K562 (cell line): ENCODE results near the gene CDC5L. TPM values are rescaled to one million over a fixed set of nuclear protein-coding genes. Genes with fewer than 3 reads are reported as not detected.

ENCODE experiments used
- ATF1 ChIP-seq, 2 experiments: fragments of 450-650 bp in 1 of 2; IDR thresholded peaks; 2 replicates each; pipeline ENCODE4 v1.6.1; 2016; ENCODE audit warnings: missing compliant biosample characterization in 1 of 2, missing genetic modification characterization in 1 of 2
- BCL6 ChIP-seq: fragments of 250-450 bp; sonication (Bioruptor Pico); IDR thresholded peaks from 2 replicates; pipeline ENCODE4 v1.4.0; 2020
- CAMTA2 ChIP-seq: fragments of 250-450 bp; sonication (Bioruptor Pico); conservative IDR thresholded peaks from 2 replicates; pipeline ENCODE4 v1.5.1; 2022
- CREB1 ChIP-seq, 2 experiments: sonication (generic) in 1 of 2; formaldehyde crosslinking in 1 of 2; IDR thresholded peaks; 2 replicates each; pipeline versions ENCODE4 v1.6.1 to v1.8.0; 2012 to 2022; ENCODE audit warnings: inconsistent platforms in 1 of 2, mild to moderate bottlenecking in 1 of 2, missing genetic modification reagents in 1 of 2, moderate library complexity in 1 of 2
- CXXC5 ChIP-seq: fragments of 250-450 bp; sonication (Bioruptor Pico); IDR thresholded peaks from 2 replicates; pipeline ENCODE4 v1.8.0; 2022; ENCODE audit warnings: inconsistent platforms, mild to moderate bottlenecking, moderate library complexity
- FOXP1 ChIP-seq: sonication (generic); formaldehyde crosslinking; IDR thresholded peaks from 2 replicates; pipeline ENCODE4 v1.8.0; 2022; ENCODE audit warnings: mild to moderate bottlenecking, missing genetic modification reagents
- KAT7 ChIP-seq: sonication (generic); formaldehyde crosslinking; IDR thresholded peaks from 2 replicates; pipeline ENCODE4 v1.8.0; 2022; ENCODE audit warnings: missing genetic modification reagents, mild to moderate bottlenecking, borderline replicate concordance
- MCM2 ChIP-seq: fragments of 450-650 bp; IDR thresholded peaks from 2 replicates; pipeline ENCODE4 v1.6.1; 2017; ENCODE audit warnings: low read depth, mild to moderate bottlenecking
- NFATC3 ChIP-seq: fragments of 450-650 bp; IDR thresholded peaks from 2 replicates; pipeline ENCODE4 v1.6.1; 2017; ENCODE audit warnings: mild to moderate bottlenecking
- NFYB ChIP-seq: IDR thresholded peaks from 2 replicates; pipeline ENCODE4 v1.6.1; 2011; ENCODE audit warnings: mild to moderate bottlenecking, moderate library complexity; ENCODE audit not compliant: insufficient read length; ENCODE audit errors: extremely low read depth
- NR2C2 ChIP-seq, 2 experiments: fragments of 200-800 bp in 1 of 2; sonication (Bioruptor generic) in 1 of 2; sonication (generic) in 1 of 2; formaldehyde crosslinking in 1 of 2; IDR thresholded peaks; 2 replicates each; pipeline versions ENCODE4 v1.6.1 to v1.8.0; 2016 to 2022; ENCODE audit warnings: mild to moderate bottlenecking in 1 of 2, missing compliant biosample characterization in 1 of 2, missing genetic modification characterization in 1 of 2, missing genetic modification reagents in 1 of 2
- PCBP2 ChIP-seq: fragments of 200-400 bp; formaldehyde crosslinking; IDR thresholded peaks from 2 replicates; pipeline ENCODE4 v1.6.1; 2018; ENCODE audit warnings: low read length, low read depth, mild to moderate bottlenecking, moderate library complexity; ENCODE audit not compliant: poor library complexity, severe bottlenecking
- POLR3A ChIP-seq: IDR thresholded peaks from 2 replicates; pipeline ENCODE4 v1.6.1; 2011; ENCODE audit warnings: borderline replicate concordance, mild to moderate bottlenecking, moderate library complexity; ENCODE audit not compliant: insufficient read length, insufficient read depth; ENCODE audit errors: extremely low read depth
- SAFB2 ChIP-seq: fragments of 200-400 bp; formaldehyde crosslinking; IDR thresholded peaks from 2 replicates; pipeline ENCODE4 v1.6.1; 2018; ENCODE audit warnings: borderline replicate concordance, low read length, low read depth, moderate library complexity; ENCODE audit not compliant: severe bottlenecking
- SIRT6 ChIP-seq: IDR thresholded peaks from one replicate; pipeline ENCODE4 v1.6.1; 2012; ENCODE audit warnings: low read depth, mild to moderate bottlenecking, control low read depth, inconsistent platforms, low read length, moderate library complexity
- SMARCA4 ChIP-seq: fragments of 450-650 bp; IDR thresholded peaks from 2 replicates; pipeline ENCODE4 v1.6.1; 2016
- TARDBP ChIP-seq: fragments of 450-650 bp; IDR thresholded peaks from 2 replicates; pipeline ENCODE4 v1.6.1; 2016
- WHSC1 ChIP-seq: IDR thresholded peaks from one replicate; pipeline ENCODE4 v1.6.1; 2012; ENCODE audit warnings: low read length, control low read depth, inconsistent platforms
- ZBTB17 ChIP-seq: fragments of 450-650 bp; formaldehyde crosslinking; IDR thresholded peaks from 2 replicates; pipeline ENCODE4 v1.4.0; 2020; ENCODE audit warnings: mild to moderate bottlenecking
- ZC3H11A ChIP-seq: IDR thresholded peaks from 2 replicates; pipeline ENCODE4 v1.6.1; 2012; ENCODE audit warnings: low read depth, low read length, improper control_type of control experiment
- ZNF174 ChIP-seq: fragments of 250-450 bp; sonication (Bioruptor Pico); IDR thresholded peaks from 2 replicates; pipeline ENCODE4 v1.4.0; 2020; ENCODE audit warnings: mild to moderate bottlenecking
- ZNF311 ChIP-seq: fragments of 250-450 bp; sonication (Bioruptor Pico); IDR thresholded peaks from 2 replicates; pipeline ENCODE4 v1.4.0; 2020; ENCODE audit warnings: mild to moderate bottlenecking, moderate library complexity
- polyA plus RNA-seq, 8 experiments: library from polyadenylated mRNA; depleted of rRNA in 4 of 8; stranded (reverse) in 5 of 8; unstranded in 3 of 8; fragments of >200 nt; fragmentation: Nextera tagmentation in 2 of 8; fragmentation: Illumina TruSeq in 1 of 8; extraction: Ambion mirVana in 2 of 8; extraction: Trizol in 1 of 8; gene quantifications; 2 replicates each; pipeline versions ENCODE4 v1.2.1 to v1.2.3, GENCODE V29; 2011 to 2014; ENCODE audit warnings: inconsistent platforms in 1 of 8, missing spikeins in 1 of 8
- total RNA-seq, 7 experiments: library from RNA; depleted of rRNA in 6 of 7; stranded (reverse); fragments of >200 nt in 6 of 7; fragmentation: Illumina TruSeq in 2 of 7; extraction: Trizol in 2 of 7; gene quantifications; 2 replicates each; pipeline versions ENCODE4 v1.2.1 to v1.2.3, GENCODE V29; 2011 to 2021; ENCODE audit warnings: low replicate concordance in 1 of 7
- TF ChIP-seq, protein P1 (sequence below), 2 experiments: fragments of 450-650 bp in 1 of 2; sonication (generic) in 1 of 2; formaldehyde crosslinking in 1 of 2; IDR thresholded peaks in 1 of 2; conservative IDR thresholded peaks in 1 of 2; 2 replicates each; pipeline versions ENCODE4 v1.6.1 to v1.8.1; 2016 to 2023; ENCODE audit warnings: mild to moderate bottlenecking in 2 of 2, moderate library complexity in 2 of 2, inconsistent platforms in 1 of 2, missing genetic modification reagents in 1 of 2
- TF ChIP-seq, protein P2 (sequence below): fragments of 450-650 bp; IDR thresholded peaks from 2 replicates; pipeline ENCODE4 v1.6.1; 2017; ENCODE audit warnings: antibody characterized with exemption, mild to moderate bottlenecking
- TF ChIP-seq, protein P3 (sequence below): sonication (generic); formaldehyde crosslinking; IDR thresholded peaks from 2 replicates; pipeline ENCODE4 v1.5.0; 2020; ENCODE audit warnings: missing genetic modification reagents

The CDC5L gene
- total and polyA plus RNA-seq, 9 of the 15 experiments (the other 6 are each of a cell fraction or from before 2014, with no cell fraction given), result 22.3 to 44.2 (median 30.8) TPM

DNA sequence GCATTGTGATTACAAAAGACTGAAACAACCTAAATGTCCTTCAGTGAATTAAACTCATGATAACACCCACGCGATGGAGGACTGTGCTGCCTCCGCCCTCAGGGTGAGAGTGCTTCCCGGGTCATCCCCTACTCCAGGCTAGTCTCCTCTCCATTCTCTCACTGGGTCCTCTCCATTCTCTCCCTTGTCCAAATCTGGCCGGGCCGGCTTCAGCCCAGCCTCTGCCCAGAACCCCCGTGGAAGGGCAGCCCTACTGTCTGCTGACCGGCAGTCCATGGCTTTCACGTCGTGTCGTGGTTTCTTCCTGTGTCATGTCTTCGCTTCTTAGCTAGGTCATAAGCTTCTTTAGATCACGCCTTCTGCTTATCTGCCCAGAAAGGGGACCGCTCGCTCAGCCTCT lies 74.8 kb downstream of the CDC5L start (continued):
- TF ChIP-seq ZC3H11A, result no peak
- no peak for TF ChIP-seq FOXP1 (CRISPR knock-in tag)
- TF ChIP-seq KAT7 (CRISPR knock-in tag), result no peak
- TF ChIP-seq PCBP2, result no peak
- TF ChIP-seq POLR3A, result no peak
- TF ChIP-seq SIRT6, result no peak
- no peak for TF ChIP-seq NFYB
- 0 out of 2 replicates have a peak, but pooled peaks have one; percentile 33 for TF ChIP-seq CXXC5 (CRISPR knock-in tag)
- TF ChIP-seq CREB1 (IDR thresholded peaks at IDR 0.05), result no peak
- TF ChIP-seq CREB1 (CRISPR knock-in tag; IDR thresholded peaks at IDR 0.05), result no peak
- no peak for TF ChIP-seq NR2C2 (CRISPR knock-in tag; IDR thresholded peaks at IDR 0.05)
- TF ChIP-seq NR2C2 (tag; IDR thresholded peaks at IDR 0.05), result peak; percentile 86
- TF ChIP-seq, protein P1, sequence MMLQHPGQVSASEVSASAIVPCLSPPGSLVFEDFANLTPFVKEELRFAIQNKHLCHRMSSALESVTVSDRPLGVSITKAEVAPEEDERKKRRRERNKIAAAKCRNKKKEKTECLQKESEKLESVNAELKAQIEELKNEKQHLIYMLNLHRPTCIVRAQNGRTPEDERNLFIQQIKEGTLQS (IDR thresholded peaks at IDR 0.05), result no peak
- TF ChIP-seq, protein P1 (CRISPR knock-in tag; conservative IDR thresholded peaks at IDR 0.05), result no peak
- TF ChIP-seq ZBTB17 (CRISPR knock-in tag), result no peak
- TF ChIP-seq ATF1 (CRISPR knock-in tag; IDR thresholded peaks at IDR 0.05), result no peak
- peak; percentile 48 for TF ChIP-seq ATF1 (tag; IDR thresholded peaks at IDR 0.05)
- 0 out of 2 replicates have a peak, but pooled peaks have one; percentile 27 for TF ChIP-seq SMARCA4
- TF ChIP-seq ZNF311 (CRISPR knock-in tag), result no peak
- no peak for TF ChIP-seq ZNF174
- TF ChIP-seq TARDBP, result peak; percentile 21; the same call in 1 of the 2 replicates
- TF ChIP-seq, protein P2, sequence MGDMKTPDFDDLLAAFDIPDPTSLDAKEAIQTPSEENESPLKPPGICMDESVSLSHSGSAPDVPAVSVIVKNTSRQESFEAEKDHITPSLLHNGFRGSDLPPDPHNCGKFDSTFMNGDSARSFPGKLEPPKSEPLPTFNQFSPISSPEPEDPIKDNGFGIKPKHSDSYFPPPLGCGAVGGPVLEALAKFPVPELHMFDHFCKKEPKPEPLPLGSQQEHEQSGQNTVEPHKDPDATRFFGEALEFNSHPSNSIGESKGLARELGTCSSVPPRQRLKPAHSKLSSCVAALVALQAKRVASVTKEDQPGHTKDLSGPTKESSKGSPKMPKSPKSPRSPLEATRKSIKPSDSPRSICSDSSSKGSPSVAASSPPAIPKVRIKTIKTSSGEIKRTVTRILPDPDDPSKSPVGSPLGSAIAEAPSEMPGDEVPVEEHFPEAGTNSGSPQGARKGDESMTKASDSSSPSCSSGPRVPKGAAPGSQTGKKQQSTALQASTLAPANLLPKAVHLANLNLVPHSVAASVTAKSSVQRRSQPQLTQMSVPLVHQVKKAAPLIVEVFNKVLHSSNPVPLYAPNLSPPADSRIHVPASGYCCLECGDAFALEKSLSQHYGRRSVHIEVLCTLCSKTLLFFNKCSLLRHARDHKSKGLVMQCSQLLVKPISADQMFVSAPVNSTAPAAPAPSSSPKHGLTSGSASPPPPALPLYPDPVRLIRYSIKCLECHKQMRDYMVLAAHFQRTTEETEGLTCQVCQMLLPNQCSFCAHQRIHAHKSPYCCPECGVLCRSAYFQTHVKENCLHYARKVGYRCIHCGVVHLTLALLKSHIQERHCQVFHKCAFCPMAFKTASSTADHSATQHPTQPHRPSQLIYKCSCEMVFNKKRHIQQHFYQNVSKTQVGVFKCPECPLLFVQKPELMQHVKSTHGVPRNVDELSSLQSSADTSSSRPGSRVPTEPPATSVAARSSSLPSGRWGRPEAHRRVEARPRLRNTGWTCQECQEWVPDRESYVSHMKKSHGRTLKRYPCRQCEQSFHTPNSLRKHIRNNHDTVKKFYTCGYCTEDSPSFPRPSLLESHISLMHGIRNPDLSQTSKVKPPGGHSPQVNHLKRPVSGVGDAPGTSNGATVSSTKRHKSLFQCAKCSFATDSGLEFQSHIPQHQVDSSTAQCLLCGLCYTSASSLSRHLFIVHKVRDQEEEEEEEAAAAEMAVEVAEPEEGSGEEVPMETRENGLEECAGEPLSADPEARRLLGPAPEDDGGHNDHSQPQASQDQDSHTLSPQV, result peak; percentile 63; the same call in 1 of the 2 replicates
- no peak for TF ChIP-seq CAMTA2 (CRISPR knock-in tag)
- TF ChIP-seq NFATC3, result no peak
- no peak for TF ChIP-seq WHSC1
- TF ChIP-seq MCM2, result no peak
- TF ChIP-seq BCL6 (CRISPR knock-in tag), result no peak
- TF ChIP-seq, protein P3, sequence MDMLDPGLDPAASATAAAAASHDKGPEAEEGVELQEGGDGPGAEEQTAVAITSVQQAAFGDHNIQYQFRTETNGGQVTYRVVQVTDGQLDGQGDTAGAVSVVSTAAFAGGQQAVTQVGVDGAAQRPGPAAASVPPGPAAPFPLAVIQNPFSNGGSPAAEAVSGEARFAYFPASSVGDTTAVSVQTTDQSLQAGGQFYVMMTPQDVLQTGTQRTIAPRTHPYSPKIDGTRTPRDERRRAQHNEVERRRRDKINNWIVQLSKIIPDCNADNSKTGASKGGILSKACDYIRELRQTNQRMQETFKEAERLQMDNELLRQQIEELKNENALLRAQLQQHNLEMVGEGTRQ (CRISPR knock-in tag), result no peak
- no peak for TF ChIP-seq SAFB2
